NCI-H2107 treated with DMSO at 0.1 percent for 48 hours (cell line): ENCODE data around the gene SF3B1.
"Not testable (repeated sequence)": the region's sequence is repeated elsewhere in the genome, so short reads cannot be mapped to it uniquely, and the experiment has no call there.

ENCODE experiments used
- DNase-seq: peaks from one replicate; lab custom pipeline; 2025; ENCODE audit not compliant: unreplicated experiment; lab: John Stamatoyannopoulos, UW

SF3B1 gene

DNA sequence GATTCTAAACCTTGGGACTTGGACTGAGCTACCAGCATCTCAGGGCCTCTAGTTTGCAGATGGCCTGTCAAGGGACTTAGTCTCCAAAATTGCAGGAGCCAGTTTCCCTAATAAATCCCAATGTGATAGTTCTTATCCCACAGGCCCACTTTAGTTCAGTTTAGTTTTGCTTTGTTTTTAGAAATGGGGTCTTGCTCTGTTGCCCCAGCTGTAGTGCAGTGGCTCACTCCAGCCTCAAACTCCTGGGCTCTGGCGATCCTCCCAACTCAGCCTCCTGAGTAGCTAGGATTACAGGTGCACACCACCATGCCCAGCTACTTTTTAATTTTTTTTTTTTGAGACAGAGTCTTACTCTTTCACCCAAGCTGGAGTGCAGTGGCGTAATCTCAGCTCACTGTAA is 2.6 kb upstream of the SF3B1 start:
- DNase-seq: no peak

- no peak for DNase-seq
These were observed 981 bp upstream of the SF3B1 start for GRCh38 chr2:197435598-197436420.

DNA sequence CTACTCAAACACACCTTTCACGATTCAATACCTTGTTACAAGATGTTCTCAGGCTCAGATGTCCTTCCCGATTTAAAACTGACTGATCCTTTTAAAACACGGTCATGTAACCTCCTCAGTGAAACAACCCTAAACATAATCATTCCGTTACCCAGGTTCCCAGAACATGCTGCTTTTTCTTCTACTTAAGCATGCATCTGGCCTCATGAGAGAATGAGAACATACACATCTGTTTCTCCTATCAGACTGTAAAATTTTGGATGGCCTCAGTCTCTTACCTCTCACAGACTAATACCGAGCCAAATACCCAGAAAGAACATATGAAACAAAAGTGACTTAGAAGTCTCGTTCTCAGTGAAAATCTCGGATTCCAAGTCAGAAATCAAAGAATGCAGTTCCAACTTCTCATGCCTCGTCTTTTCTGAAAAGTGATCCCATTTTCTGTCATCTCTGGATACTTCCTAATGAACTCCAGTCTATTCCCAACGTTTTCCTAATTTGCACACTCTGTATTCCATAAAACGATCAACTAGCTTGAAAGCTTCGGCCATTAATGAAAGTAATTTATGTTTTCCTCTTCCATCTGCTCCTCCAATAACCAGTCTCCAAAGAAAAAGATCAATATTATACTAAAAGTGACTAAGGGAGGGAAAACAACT is 919 bp downstream of the SF3B1 start:
- DNase-seq: no peak

DNA sequence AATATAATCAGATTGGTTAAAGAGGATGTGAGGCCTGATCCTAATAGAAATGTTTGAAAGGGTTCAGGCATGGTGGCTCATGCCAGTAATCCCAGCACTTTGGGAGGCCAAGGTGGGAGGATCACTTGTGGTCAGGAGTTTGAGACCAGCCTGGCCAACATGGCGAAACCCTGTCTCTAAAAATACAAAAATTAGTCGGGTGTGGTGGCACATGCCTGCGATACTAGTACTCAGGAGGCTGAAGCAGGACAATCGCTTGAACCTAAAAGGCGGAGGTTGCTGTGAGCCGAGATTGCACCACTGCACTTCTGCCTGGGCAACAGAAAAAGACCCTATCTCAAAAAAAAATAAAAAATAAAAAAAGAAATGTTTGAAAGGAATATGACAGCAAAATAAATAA is 2.3 kb downstream of the SF3B1 start:
- not testable (repeated sequence) for DNase-seq

DNA sequence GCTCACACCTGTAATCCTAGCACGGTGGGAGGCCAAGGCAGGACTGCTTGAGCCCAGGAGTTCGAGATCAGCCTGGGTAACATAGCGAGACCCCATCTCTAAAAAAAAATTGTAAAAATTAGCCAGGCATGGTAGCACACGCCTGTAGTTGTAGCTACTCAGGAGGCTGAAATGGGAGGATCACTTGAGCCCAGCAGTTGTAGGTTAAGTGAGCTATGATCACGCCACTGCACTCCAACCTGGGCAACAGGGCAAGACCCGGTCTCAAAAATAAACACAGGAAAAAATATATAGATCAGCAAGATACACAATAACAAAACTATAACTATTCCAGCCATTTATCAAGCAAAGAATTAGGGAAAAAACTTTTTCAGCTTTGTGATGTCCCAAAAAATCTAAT is 3.0 kb downstream of the SF3B1 start:
- no peak for DNase-seq

GRCh38 chr2:197427986-197428385 is 6.8 kb downstream of the SF3B1 start:
- DNase-seq: no peak

- no peak for DNase-seq
These were observed 7.9 kb downstream of the SF3B1 start for GRCh38 chr2:197426723-197427603.

GRCh38 chr2:197425550-197425949 is 9.3 kb downstream of the SF3B1 start:
- DNase-seq: no peak

- no peak for DNase-seq
These were observed 11.5 kb downstream of the SF3B1 start for GRCh38 chr2:197423307-197423706.

DNA sequence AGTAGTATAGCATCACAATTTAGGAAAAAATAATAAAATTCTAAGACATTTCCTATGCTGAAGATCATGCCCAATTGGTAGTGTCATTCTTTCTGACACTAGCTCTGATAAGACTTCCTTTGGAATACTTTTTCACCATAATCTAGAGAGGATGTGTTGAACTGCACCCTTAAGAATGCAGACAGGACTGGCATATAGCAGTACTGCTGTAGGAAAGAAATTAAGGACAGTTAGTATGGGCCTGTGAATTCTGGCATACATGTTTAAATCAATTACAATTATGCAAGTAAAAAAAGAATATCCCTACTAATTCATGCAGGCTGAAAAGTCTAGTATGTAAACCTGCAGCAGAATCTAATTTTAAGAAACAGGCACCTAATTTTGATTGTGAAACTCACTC is 15.4 kb downstream of the SF3B1 start:
- no peak for DNase-seq

GRCh38 chr2:197416268-197416667 is 18.6 kb downstream of the SF3B1 start:
- DNase-seq: no peak

GRCh38 chr2:197414515-197414914 is 20.3 kb downstream of the SF3B1 start:
- DNase-seq: no peak

- DNase-seq: no peak
These were observed 20.8 kb downstream of the SF3B1 start for GRCh38 chr2:197414039-197414438.

DNA sequence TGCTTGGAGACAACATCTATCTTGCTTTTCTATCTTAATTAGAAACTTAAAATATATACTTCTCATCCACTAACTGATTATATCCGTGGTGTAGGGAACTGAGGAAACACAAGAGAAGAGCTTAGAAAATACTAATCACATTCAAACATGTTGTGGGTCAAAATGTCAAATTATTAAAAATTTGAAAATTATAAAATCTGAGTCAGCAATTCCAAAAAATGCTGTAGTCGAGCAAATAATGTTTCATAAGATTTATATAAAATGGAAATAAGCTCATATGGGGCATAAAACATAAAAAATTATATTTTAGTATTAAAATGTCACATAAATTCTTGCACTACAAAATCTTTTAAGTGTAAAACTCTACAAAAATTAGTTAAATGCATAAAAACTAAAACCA is 29.2 kb downstream of the SF3B1 start:
- DNase-seq: no peak

- no peak for DNase-seq
These were observed 34.8 kb downstream of the SF3B1 start for GRCh38 chr2:197399887-197400540.

DNA sequence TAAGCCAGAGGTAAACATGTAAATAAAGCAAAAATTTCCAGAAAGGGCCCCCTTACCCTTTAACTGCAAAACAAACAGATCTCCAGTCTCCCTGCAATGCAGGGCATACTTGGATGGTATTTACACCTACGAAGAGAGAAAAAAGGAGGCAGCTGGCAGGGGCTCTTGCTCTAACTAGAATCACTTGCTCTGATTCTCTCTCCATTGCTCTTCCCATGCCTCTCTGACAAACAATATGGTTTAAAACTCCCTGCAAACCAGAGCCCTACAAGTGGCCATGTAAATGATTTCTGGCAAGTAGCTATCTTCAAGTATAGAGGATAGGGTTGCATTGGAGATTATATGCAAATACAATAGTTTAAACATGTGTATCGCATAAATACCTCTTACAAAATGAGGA is 35.9 kb downstream of the SF3B1 start:
- no peak for DNase-seq

GRCh38 chr2:197391220-197391717 is 43.6 kb downstream of the SF3B1 start:
- DNase-seq: no peak

GRCh38 chr2:197388866-197389587 is 45.8 kb downstream of the SF3B1 start:
- no peak for DNase-seq

GRCh38 chr2:197387179-197387578 is 47.6 kb downstream of the SF3B1 start:
- DNase-seq: no peak

DNA sequence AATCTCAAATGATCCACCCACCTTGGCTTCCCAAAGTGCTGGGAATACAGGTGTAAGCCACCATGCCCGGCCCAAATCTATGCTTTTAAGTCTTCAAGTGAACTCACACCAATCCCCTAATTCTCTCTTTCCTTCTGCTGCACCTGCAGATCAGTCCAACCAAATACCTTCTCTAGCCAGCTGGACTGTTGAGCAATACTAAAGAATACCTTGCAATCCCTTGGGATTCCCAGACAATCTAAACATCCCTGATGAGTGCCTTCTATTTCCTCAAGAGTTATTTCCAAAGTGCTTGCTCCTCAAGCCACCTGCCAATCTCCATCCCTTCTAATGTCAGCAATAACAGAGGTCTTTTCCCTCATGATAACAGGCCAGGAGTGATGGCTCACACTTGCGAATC is 48.6 kb downstream of the SF3B1 start:
- DNase-seq: no peak
